Stimulated activated CD4-positive, alpha-beta T cell treated with anti-CD3 and anti-CD28 coated beads, Interleukin-4, amount 100 ng/mL, for 1 hour (primary cell): ENCODE measurements around the gene HCFC1.
A peak's percentile ranks its signal among the peaks of the same experiment; 100 is the strongest.
"Not testable (repeated sequence)": the region's sequence is repeated elsewhere in the genome, so short reads cannot be mapped to it uniquely, and the experiment has no call there.

Experiments
- DNase-seq: peaks from one replicate; pipeline ENCODE4 v3.0.0-alpha.2; 2020

HCFC1 gene

DNA sequence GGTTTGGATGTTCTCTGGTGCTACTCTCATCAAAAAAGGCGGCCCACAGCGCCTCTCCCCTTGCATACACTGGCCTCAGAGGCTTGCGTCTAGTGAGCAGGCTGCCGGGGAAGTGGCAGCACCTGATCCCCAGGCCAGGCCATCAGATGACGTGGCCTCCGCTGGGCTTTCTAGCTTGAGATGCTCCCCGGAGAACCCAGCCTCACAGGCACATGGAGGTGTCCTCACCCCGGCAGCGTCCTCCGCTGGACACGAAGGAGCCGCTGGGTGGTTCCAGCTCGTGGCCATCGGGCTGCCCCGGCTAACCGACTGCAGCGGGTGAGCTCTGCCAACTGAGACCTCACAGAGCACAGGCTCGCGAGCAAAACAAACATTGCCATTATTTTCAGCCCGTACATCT lies 35.3 kb upstream of the HCFC1 start:
- DNase-seq, result no peak

DNA sequence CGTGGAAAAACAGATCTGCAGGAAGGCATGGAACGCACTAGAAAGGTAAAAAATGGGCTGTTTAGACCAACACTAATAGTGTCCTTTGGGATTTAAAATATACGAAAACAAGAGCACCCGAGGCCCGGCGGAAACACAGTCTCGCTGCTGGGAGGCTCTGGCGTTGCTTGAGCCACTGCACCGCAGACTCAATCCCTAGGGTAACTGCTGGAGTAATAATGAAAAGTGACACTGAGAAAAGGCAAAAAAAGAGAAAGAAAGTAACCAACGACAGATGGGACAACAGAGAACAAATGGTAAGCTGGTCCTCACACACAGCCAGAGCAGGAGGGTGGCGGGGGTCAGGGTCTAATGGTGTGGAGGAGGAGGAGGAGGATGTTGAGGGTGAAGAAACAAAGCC lies 32.7 kb upstream of the HCFC1 start:
- DNase-seq, result no peak

DNA sequence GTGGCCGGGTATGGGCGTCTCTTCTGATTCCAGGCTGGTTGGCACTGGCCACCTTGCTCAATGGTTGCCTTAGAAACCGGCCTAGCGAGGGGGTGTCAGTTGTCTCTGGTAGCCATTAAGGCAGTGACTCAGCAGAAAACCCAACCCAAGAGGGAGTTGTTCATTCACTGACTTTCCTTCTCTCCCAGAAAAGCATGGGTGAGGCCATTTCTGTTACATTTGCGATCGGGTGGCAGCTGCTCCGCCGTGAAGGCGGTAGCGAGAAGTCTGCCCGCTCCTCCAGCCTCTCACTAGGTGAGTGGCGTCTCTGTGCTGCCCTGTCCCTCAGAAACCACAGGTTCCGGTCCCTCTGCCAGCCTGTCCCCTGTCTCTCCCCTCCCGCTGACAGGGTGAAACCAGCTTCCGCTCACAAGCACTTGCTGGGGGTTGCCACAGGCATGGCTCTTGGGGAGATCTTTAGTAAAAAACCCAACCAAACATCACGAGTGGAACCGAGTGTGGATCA lies 30.6 kb upstream of the HCFC1 start:
- DNase-seq, result peak; percentile 38

DNA sequence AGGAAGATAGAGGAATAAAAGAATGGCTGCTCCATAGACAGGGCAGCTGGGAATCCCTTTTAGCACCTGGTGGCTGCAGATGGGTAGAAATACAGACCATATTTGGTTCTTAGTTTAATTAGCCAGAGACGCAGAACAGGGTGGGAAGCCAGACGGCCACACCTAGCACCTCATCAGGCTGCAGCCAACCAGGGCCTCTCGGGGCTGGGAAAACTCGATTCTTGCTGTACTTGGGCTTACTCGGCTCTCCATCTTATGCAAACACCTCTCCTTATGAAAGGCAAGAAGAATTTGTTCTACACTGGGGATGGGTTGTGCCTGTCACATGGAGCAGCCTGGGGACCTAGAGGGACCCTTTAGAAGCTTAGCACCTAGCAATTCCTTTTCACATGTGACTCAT lies 28.4 kb upstream of the HCFC1 start:
- DNase-seq, result no peak

DNA sequence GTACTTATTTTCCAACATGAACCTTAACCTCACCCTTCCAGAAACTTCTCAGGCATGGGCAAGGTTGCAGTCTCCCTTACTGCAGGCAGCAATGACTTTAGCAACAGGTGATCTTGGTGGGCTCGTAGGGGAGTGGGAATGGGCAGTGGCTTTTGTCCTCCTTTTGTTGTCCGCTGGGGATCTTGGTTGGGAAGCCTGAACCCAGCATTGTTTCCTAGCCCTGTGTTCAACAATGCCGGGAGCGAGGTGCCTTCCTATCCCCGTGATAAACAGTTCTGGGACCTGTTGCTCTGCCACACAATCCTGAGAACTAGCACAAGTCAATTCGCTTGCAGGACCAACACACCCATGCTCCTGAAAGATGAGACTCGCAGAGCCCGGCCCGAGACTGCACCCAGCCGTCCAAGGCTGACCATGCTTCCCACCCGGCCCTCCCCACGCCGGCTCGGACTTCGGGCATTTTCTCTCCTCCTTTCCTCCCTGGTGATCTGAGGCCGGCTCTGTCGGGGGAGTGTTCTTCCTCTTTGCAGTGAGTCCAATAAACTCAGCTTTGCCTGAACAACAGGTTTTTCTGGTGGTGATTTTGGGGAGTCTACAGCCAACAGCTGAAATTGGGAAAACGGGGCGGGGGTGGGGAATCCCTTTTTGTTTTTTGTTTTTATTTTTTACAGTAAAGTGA lies 27.9 kb upstream of the HCFC1 start:
- no peak for DNase-seq

DNA sequence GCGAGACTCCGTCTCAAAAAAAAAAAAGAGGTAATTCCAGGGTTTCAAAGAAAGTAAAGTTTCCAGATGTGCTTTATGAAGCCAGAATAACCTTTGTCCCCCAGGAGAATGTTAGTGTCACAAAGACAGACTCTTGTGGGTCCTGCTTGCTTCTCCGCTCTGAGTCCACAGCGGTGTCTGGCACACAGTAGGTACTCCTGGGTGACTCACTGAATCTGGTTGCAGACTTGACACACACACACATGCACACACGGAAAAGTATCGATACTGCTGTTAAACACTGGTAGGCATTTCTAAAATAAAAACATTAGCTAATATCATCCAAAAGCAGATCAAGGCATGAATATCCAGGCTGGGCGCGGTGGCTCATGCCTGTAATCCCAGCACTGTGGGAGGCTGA lies 23.9 kb upstream of the HCFC1 start:
- DNase-seq, result no peak

DNA sequence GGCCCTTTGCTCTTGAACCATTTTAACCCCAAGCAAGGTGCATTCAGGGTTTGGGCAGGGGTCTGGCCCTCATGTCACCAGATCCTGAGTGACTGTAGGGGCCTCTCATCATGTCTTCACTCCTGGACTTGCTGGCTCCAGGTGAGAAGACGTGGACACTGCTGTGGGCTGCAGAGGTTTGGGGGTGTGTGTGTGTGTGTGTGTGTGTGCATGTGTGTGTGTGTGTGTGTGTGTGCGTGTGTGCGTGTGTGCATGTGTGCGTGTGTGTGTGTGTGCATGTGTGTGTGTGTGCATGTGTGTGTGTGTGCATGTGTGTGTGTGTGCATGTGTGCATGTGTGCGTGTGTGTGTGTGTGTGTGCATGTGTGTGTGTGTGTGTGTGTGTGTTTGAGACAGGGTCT lies 22.8 kb upstream of the HCFC1 start:
- DNase-seq, result not testable (repeated sequence)

DNA sequence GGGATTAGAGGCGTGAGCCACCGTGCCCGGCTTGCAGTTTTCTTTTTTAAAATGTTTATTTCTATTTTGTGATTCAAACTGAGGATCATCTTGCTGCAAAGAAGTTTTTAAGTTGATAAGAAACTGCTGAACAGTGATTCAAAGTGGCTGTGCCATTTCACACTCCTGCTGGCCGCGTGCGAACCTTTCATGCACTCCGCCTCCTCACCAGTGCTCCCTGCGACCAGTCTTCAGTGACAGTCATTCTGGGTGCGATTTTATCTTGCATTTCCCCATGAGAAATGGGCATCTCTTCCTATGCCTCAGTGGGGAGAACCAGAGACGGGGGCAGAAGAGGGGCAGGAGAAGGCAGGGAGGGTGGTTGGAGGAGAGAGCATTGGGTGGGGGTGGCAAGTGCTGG lies 22.4 kb upstream of the HCFC1 start:
- DNase-seq, result no peak

DNA sequence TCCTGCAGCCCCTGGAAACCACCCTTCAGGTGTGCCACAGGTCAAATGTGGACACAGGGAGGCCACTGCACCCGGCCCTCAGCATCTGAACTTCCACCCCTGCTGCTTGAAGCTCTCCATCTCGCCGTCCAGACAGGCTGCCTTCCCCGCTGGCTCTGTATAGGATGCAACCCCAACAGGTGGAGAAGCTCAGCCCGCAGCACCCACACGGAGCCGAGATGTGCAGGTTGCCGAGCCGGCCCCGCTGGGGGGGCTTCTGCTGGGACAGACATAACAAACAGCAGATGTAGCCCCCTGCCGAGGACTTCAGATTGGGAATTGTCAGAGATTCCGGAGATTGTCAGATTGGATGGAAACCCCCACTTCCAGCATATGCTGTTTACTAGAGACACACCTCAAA lies 21.5 kb upstream of the HCFC1 start:
- no peak for DNase-seq

DNA sequence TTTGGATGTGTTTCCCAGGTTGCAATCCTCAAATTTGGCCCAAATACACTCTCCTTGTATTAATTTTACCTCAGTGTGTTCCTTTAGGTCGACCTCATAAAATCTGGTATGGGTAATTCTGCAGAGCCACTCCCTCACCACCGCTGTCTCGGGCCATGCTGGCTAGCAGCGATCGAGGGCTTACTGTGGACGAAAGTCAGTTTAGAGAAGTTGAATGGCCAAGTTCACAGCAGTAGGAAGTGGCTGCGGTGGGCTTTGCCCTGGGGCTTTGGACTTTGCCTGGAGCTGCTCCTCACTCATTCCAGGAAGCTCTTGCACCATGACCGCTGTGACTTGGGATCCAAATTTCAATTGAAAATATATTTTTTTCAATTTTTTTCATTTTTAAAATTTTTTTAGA lies 20.6 kb upstream of the HCFC1 start:
- DNase-seq, result no peak

DNA sequence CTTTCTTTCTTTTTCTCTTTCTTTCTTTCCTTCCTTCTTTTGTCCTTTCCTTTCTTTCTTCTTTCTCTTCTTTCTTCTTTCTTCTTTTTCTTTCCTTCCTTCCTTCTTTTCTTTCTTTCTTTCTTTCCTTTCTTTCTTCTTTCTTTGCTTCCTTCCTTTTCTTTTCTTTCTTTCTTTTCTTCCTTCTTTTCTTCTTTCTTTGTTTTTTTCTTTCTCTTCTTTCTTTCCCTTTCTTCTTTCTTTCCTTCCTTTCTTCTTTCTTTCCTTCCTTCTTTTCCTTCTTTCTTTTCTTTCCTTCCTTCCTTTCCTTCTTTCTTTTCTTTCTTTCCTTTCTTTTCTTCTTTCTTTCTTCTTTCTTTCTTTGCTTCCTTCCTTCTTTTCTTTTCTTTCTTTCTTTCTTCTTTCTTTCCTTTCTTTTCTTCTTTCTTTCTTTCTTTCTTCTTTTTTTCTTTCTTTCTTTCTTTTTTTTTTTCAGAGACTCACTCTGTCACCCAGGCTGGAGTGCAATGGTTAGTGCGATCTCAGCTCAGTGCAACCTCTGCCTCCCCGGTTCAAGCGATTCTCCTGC lies 19.5 kb upstream of the HCFC1 start:
- no peak for DNase-seq

DNA sequence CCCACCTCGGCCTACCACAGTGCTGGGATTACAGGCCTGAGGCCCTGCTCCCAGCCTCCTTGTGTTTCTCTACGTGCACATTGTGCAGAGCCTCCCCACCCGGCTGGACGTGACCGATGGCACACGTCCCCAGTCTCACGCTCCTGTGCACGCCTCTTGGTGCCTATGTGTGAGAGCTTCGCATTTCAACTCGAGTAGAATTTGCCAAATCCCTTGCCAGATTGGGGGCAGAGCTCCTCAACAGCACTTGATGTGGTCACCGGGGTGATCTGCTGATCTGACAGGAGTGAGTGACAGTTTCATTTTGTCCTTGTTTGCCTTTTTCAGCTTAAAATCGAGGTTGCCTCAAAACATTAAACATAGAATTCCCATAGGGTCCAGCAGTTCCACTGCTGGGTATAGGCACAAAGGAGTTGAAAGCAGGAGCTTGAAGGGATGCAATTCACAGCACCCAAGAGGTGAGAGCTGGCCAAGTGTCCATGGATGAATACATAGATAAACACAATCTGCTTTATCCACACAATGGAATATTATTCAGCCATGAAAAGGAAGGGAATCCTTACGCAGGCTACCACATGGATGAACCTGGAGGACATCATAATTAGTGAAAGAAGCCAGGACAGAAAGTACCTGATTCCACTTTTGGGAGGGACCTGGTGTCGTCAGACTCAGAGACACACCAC lies 18.5 kb upstream of the HCFC1 start:
- no peak for DNase-seq

DNA sequence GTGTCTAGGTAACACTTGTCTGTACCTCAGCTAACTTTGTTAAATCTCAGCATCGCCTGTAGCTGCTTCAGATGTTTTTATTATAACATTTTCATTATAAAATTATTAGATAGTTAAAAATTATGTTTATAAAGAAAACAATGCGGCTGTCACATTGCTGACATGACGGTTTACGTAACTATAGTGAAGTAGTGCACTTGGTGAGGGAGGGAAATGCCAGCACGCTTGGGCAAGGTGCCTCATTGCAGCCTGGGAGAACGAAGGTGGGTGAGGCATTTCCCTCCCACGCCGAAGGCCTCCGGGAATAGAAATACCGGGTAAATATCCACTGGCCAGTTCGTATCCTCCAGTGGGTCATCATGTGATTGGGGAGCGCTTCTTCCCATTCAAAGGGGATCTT lies 16.9 kb upstream of the HCFC1 start:
- no peak for DNase-seq

DNA sequence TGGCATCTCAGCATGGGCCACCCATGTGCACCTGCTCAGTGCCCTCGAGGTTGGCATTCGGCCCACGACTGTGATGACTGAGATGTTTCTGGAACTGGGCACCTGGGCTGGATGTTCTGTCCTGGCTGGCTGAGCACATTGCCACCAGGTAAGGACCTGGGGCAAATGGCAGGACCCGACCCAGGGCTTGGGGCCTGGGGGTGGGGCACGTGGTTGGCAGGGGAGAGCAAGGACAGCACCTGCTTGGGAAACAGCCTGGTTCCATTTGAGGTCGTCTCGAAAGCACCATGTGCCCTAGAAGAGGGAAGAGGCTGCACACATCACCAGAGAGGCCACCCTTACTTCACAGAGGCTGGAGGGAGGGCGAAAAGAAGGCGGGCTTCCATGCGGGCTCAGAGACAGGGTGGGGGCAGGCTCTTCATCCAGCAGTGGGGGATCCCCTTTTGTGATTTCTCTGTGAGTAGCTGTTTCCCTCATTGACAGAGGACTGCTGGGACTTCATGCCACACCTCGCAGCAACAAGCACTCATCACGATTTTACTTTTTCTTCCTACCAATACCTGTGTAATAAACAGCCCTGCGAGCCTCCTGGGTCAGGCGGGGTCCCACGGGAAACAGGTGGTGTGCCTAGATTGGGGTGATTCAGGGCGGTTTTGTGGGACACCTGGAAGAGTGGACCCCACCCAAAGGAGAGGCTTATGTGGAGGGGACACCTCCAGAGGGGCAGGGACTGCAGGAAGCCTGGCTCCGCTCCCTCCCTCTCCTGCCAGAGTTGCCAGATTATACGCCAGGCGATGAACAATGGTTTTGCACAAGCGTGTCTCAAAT lies 12.9 kb upstream of the HCFC1 start:
- peak; percentile 50 for DNase-seq

DNA sequence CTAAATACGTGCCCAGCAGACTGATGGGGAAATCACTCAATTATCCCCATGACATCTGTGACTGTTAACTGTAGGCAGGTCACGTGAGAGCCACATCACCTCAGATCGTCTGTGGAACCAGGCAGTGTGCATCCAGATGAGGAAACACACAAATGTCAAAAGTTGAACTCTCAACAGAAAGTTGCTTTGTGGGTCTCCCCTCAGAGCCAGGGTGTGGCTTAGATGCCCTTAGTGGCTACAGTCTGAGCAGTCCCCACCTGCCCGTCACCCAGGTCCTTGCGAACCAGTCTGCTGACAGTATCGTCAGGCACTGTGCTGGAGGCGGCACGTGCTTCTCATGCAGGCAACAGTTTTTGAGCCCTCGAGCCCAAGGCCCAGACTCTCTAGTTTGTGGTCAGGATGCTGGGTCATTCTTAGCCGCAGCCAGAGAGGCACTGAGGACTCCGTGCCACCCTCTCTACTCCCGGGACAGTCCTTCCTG lies 11.7 kb upstream of the HCFC1 start:
- no peak for DNase-seq

DNA sequence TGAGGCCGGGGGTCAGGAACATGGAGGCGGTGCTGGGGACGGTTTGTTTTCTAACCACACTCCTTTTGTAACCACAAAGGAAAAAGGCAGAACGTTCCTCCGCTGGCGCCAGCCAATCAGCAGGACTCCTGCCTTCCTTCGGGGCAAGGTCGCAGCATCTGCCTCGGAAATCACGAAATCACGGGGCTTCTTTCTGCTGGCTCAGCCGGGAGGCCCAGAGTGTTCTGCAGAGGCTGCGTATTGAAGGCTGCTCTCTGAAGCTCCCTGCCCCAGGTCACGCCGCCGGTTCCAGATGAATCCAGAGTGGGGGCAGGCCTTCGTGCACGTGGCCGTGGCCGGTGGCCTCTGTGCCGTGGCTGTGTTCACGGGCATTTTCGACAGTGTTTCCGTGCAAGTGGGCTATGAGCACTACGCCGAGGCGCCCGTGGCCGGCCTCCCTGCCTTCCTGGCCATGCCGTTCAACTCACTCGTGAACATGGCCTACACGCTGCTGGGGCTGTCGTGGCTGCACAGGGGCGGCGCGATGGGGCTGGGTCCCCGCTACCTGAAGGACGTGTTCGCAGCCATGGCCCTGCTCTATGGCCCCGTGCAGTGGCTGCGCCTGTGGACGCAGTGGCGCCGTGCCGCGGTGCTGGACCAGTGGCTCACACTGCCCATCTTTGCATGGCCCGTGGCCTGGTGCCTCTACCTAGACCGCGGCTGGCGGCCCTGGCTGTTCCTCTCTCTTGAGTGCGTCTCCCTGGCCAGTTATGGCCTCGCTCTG lies 10.3 kb upstream of the HCFC1 start:
- DNase-seq, result peak; percentile 41

DNA sequence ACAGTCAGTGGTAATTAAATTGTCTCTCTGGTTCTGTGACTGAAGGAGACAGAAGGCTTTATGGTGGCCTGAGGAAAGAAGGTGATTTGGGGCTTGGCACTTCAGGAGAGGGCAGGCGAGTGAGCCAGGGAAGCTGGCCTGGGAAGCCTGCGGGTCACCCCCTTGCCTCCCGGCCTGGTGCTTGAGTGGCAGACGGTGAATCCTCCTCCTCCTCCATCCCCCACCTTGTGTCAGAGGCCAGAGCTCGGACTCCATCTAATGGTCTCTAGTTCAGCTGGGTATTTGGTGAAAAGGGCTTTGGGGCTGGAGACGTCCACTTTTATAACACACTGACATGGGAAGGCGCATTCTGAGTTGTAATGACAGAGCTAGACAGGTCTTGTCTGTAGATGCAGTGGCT lies 9.6 kb upstream of the HCFC1 start:
- no peak for DNase-seq

DNA sequence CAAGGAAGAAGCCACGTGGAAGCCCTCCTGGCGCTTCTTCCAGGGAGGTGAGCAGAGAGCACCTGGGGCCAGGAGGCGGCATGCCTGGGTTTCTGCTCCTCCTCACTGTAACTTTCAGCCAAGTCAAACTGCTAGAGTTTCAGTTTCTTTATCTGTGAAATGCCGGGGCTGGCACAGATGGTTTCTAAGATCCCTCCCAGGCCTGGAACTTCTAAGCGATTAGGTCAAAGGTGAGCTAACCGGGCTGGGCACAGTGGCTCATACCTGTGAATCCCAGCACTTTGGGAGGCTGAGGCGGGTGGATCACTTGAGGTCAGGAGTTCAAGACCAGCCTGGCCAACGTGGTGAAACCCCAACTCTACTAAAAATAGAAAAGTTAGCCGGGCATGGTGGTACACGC lies 8.8 kb upstream of the HCFC1 start:
- DNase-seq, result not testable (repeated sequence)

DNA sequence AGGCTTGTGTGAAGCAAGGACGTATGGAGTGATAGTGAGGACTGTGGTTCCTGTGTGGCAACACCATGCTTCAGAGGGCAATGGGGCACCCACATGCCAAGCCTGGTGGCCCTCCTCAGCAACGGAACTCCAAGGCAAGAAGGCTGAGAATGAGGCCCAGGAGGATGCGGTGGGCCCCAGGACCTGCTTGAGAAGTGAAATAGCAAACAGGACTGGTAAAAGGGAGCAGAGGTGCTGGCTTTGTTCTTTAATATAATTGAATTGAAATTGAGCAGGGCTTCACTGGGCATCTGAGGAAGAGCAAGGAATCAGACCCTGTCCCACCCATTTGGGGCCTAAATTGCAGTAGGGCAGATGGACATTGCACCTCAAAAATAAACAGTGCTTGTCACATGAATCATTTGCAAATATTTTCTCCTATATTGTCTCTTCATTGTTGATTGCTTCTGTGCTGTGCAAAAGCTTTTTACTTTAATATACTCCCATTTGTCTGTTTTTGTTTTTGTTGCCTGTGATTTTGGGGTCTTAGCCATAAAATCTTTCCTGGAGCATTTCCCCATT lies 3.2 kb upstream of the HCFC1 start:
- no peak for DNase-seq

DNA sequence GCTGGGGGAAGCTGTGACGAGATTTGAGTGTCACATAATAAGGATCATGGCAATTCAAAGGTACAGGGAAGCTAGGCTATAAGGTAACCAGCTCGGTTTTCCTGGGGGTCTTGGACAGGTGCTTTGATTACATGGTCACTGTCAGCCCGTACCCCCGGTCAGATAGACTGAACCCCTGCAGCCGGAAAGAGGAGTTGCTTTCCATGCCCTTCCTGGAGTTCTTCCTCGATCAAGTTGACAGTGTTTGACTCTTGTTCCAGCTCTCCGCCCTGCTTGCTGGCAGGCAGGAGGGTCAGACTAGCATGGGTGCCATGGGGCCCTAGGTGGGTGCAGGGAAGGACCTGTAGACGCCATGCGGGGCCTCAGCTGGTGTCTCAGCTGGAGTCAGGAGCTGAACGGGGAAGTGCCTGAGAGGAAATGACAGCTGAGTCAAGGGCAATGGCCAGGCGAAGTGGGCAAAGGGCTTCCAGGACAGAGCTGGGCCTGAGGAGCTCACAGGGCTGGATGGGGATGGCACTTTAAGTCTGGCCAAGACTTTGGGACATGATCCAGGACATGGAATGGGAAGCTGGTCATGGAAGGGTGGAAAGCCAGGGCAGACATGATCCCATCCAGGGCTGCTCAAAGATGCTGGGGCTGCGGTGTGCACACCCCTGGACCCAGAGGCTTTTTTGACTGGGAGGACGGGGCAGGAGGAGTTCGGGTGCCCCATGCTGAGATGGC lies 2.5 kb upstream of the HCFC1 start:
- DNase-seq, result no peak
